Measurements from ENCODE around the gene ZNF672. TPM values are rescaled to one million over a fixed set of nuclear protein-coding genes. Genes with fewer than 3 reads are reported as not detected.
A peak's percentile ranks its signal among the peaks of the same experiment; 100 is the strongest.

The ZNF672 gene
- total and polyA plus RNA-seq, 2 donors = 16.8 to 23.7 TPM

DNA sequence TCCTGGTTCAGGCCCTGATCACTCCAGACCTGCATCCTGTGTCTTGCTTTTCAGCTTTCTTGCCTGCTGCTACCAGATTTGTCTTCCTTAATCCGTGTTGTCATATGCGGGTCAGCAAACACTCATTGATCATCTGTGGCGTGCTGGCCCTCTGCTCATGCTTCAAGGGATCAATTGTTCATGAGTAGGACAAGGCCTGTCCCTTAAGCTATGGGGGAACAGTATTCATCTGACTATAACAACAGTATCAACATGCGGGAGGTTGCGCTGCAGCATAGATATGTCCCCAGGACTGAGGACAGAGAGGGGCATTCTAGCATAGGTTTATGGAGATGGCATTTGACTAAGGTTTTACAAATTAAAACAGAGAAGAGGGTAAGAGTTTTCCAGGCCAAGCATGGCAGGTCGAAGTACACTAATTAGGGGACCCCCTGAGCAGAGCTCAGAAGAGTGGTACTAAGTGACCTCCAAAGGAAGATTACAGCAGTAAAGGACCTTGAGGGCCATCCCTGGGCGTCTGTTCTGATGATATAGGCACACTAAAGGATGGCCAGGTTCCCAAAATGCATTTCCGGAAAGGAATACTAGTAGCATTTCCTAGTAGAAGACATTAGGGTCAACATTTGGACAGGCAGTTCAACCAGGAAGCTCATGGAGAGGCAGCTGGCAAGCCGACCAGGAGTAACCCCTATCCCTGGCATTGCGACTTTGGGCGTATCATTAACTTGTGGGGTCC lies 811 bp upstream of the ZNF672 start:
- H3K4me3 ChIP-seq (ENCODE audit: low read length in 2 of 2) = peak overlapping the region; percentile 80 to 95
- 57% methylated on average over 11 of the region's 11 CpGs for WGBS

DNA sequence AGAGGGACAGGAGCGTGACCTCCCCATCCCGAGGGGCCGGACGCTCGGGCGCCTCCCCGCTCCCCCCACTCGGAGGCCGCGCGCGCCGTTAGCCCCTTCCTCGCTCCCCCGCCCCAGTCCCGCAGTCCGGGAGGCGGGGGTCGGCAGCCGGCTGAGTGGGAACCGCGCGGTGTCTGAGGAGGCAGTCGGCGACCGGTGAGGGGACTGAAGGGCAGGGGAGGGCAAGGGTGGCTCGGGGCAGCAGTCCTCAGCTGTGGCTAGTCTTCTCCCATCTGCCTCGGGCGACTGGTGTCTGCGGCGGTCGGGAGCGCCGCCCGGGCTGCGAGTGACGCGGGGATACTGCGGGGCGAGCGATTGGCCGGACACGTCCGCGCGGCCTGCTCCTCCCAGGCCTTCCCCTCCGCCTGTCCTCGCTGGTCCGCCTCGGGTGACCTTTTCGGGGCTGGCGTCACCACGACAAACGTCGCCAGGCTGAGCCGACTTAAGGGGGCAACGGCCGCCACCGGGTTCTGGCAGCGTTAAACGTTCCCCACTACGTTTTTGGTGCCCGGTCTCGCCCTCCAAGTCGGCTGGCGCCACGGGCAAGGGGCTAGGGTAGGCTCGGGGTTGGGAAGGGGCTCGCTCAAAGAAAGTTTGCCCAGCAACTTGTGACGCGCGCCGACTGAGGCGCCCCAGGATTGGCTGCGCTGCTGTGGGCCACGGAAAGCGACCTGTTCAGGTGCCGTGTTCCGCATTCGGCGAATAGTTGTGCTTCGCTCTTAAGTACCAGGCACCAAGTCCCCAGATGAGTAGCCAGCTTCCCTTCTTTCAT lies 538 bp downstream of the ZNF672 start:
- no peaks in the 10 kb centered on the region for H3K27me3 ChIP-seq (ENCODE audit: control insufficient read depth in 2 of 2, insufficient read depth in 1 of 2, low read length in 1 of 2)
- H3K9me3 ChIP-seq (ENCODE audit: control insufficient read depth in 2 of 2, insufficient read depth in 1 of 2, low read length in 1 of 2) = no peaks in the 10 kb centered on the region
- under 1% methylated on average over 82 of the region's 82 CpGs for whole genome bisulfite sequencing
- H3K27ac ChIP-seq (ENCODE audit: low read depth in 1 of 2, low read length in 1 of 2) = peak overlapping the region; percentile 93 to 99
- H3K36me3 ChIP-seq (ENCODE audit: control insufficient read depth in 2 of 2, insufficient read depth in 2 of 2, low read length in 1 of 2) = peaks cover 6 to 13% of the 10 kb centered on the region in 2 donors
- peaks cover 7 to 28% of the 10 kb centered on the region in 2 donors for H3K4me1 ChIP-seq (ENCODE audit: control insufficient read depth in 2 of 2, insufficient read depth in 2 of 2, low read length in 2 of 2)
- DNase-seq (ENCODE audit: low read depth in 6 of 9, low spot score in 9 of 9) = peak in 7 of 9 donors; percentile 80 to 95 (median 88)
- peak overlapping the region; percentile 80 to 95 for H3K4me3 ChIP-seq (ENCODE audit: low read length in 2 of 2)

More for the DNA sequence above, 811 bp upstream of the ZNF672 start:
- peaks cover 0 to 3% of the 10 kb centered on the region in 2 donors for H3K36me3 ChIP-seq (ENCODE audit: control insufficient read depth in 2 of 2, insufficient read depth in 2 of 2, low read length in 1 of 2)
- H3K9me3 ChIP-seq (ENCODE audit: control insufficient read depth in 2 of 2, insufficient read depth in 1 of 2, low read length in 1 of 2) = no peaks in the 10 kb centered on the region
- no peaks in the 10 kb centered on the region for H3K27me3 ChIP-seq (ENCODE audit: control insufficient read depth in 2 of 2, insufficient read depth in 1 of 2, low read length in 1 of 2)
- peaks cover 7 to 26% of the 10 kb centered on the region in 2 donors for H3K4me1 ChIP-seq (ENCODE audit: control insufficient read depth in 2 of 2, insufficient read depth in 2 of 2, low read length in 2 of 2)
- H3K27ac ChIP-seq (ENCODE audit: low read depth in 1 of 2, low read length in 1 of 2) = peak overlapping the region; percentile 88 to 93
- no peak for DNase-seq (ENCODE audit: low read depth in 6 of 9, low spot score in 9 of 9)

DNA sequence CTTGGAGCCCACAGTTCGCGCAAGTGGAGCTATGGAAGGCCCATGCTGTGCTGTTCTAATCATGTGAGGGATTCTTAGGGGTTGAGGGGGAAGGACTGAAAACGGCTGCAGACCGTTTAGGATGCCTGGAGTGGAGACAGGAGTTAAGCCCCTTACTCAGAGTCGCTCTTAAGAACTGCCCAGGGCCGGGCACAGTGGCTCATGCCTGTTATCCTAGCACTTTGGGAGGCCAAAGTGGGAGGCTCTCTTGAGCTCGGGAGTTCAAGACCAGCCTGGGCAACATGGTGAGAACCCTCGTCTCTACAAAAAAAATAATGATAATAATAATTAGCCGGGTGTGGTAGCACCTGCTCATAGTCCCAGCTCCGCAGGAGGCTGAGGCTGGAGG lies 1.1 kb downstream of the ZNF672 start:
- DNase-seq (ENCODE audit: low read depth in 6 of 9, low spot score in 9 of 9) = no peak
- Histone ChIP-seq H3K9me3 (ENCODE audit: control insufficient read depth in 2 of 2, insufficient read depth in 1 of 2, low read length in 1 of 2) (no peaks in the 10 kb centered on the region), H3K4me1 (ENCODE audit: control insufficient read depth in 2 of 2, insufficient read depth in 2 of 2, low read length in 2 of 2) (peaks cover 7 to 28% of the 10 kb centered on the region in 2 donors), H3K36me3 (ENCODE audit: control insufficient read depth in 2 of 2, insufficient read depth in 2 of 2, low read length in 1 of 2) (peaks cover 6 to 13% of the 10 kb centered on the region in 2 donors), H3K27ac (ENCODE audit: low read depth in 1 of 2, low read length in 1 of 2) (peak overlapping the region; percentile 93 to 99), H3K4me3 (ENCODE audit: low read length in 2 of 2) (peak overlapping the region; percentile 80 to 95), H3K27me3 (ENCODE audit: control insufficient read depth in 2 of 2, insufficient read depth in 1 of 2, low read length in 1 of 2) (no peaks in the 10 kb centered on the region)
- 22% methylated on average over 10 of the region's 10 CpGs for WGBS

DNA sequence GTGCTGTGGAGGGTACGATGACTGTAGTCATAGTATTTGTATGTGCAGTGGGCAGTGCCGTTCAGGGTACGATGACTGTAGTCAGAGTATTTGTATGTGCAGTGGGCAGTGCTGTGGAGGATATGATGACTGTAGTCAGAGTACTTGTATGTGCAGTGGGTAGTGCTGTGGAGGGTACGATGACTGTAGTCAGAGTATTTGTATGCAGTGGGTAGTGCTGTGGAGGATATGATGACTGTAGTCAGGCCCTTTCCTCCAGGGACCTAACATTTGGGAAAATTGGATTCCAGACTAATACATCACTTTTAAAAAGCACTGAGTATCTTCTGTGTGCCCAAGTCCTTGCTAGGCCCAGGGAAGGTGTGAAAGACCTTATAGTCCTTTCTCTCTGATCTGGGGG lies 2.9 kb downstream of the ZNF672 start:
- Histone ChIP-seq H3K36me3 (ENCODE audit: control insufficient read depth in 2 of 2, insufficient read depth in 2 of 2, low read length in 1 of 2) (peaks cover 23 to 31% of the 10 kb centered on the region in 2 donors), H3K4me1 (ENCODE audit: control insufficient read depth in 2 of 2, insufficient read depth in 2 of 2, low read length in 2 of 2) (peaks cover 7 to 28% of the 10 kb centered on the region in 2 donors), H3K27ac (ENCODE audit: low read depth in 1 of 2, low read length in 1 of 2) (peak overlapping the region in 1 of 2 donors; percentile 11), H3K4me3 (ENCODE audit: low read length in 2 of 2) (no peak overlapping the region), H3K27me3 (ENCODE audit: control insufficient read depth in 2 of 2, insufficient read depth in 1 of 2, low read length in 1 of 2) (no peaks in the 10 kb centered on the region), H3K9me3 (ENCODE audit: control insufficient read depth in 2 of 2, insufficient read depth in 1 of 2, low read length in 1 of 2) (no peaks in the 10 kb centered on the region)
- 98% methylated on average over 4 of the region's 4 CpGs for WGBS
- no peak for DNase-seq (ENCODE audit: low read depth in 6 of 9, low spot score in 9 of 9)

DNA sequence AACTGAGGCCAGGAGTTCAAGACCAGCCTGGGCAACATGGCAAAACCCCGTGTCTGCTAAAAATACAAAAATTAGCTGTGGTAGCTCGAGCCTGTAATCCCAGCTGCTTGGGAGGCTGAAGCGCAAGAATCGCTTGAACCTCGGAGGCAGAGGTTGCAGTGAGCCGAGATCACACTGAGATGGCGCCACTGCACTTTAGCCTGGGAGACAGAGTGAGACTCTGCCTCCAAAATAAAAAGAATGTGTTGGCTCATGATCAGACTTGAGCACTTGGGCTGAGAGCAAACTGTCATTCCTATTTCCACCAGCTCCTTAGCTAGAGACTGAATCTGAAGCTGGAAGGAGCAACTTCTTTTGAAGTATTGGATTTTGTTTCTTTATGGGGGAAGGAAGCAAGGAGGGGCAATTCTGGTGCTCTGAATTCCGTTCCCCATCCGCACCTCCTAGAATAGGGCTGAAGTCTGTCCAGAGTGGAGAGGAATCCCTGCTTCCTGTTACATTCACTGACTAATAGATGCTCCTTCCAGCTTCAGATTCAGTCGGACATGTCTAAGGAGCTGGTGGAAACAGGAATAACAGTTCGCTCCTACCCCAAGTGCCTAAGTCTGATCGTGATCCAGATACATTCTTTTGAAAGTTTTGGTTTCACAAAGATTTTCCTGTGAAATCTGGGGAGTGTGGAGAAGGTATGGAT lies 3.8 kb downstream of the ZNF672 start:
- peaks cover 7 to 28% of the 10 kb centered on the region in 2 donors for H3K4me1 ChIP-seq (ENCODE audit: control insufficient read depth in 2 of 2, insufficient read depth in 2 of 2, low read length in 2 of 2)
- H3K36me3 ChIP-seq (ENCODE audit: control insufficient read depth in 2 of 2, insufficient read depth in 2 of 2, low read length in 1 of 2) = peaks cover 32 to 40% of the 10 kb centered on the region in 2 donors
- 76% methylated on average over 12 of the region's 12 CpGs for WGBS

DNA sequence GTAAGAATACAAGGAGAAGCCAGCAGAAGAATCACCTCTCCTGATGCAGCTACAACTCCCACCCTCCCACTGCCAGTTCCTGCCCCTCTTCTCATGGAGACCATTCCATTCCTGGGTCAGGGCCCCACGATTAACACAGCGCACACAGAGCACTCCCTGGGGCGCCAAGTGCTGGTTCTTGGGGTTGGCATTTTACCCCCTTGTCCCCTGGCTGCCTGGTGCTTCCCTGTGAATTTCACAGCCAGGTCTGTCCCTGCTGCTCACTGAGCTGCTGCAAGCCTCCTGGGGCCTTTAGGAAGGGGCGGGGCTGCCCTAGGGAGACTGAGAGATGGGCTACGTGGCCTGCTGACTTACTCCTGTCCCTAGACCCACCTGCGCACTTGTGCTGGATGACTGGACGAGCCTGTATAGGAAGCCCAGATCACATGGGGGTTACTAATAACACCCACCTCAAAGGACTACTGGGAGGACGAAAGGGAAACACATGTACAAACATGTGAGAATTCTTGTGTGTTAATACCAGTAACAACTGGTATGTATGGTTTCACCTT lies 4.8 kb downstream of the ZNF672 start:
- 97% methylated on average over 8 of the region's 8 CpGs for WGBS
- DNase-seq (ENCODE audit: low read depth in 6 of 9, low spot score in 9 of 9) = no peak

More for the DNA sequence above, 3.8 kb downstream of the ZNF672 start:
- Histone ChIP-seq H3K9me3 (ENCODE audit: control insufficient read depth in 2 of 2, insufficient read depth in 1 of 2, low read length in 1 of 2) (no peaks in the 10 kb centered on the region), H3K27me3 (ENCODE audit: control insufficient read depth in 2 of 2, insufficient read depth in 1 of 2, low read length in 1 of 2) (no peaks in the 10 kb centered on the region), H3K4me3 (ENCODE audit: low read length in 2 of 2) (no peak overlapping the region), H3K27ac (ENCODE audit: low read depth in 1 of 2, low read length in 1 of 2) (no peak overlapping the region)
- DNase-seq (ENCODE audit: low read depth in 6 of 9, low spot score in 9 of 9) = peak in 3 of 9 donors; percentile 41 to 74 (median 63)

DNA sequence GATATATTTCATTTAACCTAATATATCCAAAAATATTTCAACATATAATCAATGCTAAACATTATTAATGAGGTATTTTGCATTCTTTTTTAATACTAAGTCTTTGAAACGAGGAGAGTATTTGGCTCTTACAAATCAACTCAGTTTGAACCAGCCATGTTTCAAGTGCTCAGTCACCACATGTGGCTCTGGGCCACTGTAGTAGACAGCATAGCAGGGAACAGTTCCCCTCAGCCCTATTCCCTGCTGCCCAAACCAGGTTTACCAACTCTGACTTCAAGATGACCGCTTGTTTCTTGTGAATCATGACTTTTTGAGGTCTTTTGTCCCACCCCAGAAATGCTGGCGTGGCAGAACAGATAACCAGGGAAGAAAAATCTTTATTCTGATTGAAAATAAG lies 5.7 kb downstream of the ZNF672 start:
- no peak overlapping the region for H3K27ac ChIP-seq (ENCODE audit: low read depth in 1 of 2, low read length in 1 of 2)
- no peaks in the 10 kb centered on the region for H3K9me3 ChIP-seq (ENCODE audit: control insufficient read depth in 2 of 2, insufficient read depth in 1 of 2, low read length in 1 of 2)
- WGBS = 65% methylated on average over 3 of the region's 3 CpGs
- H3K27me3 ChIP-seq (ENCODE audit: control insufficient read depth in 2 of 2, insufficient read depth in 1 of 2, low read length in 1 of 2) = no peaks in the 10 kb centered on the region
- DNase-seq (ENCODE audit: low read depth in 6 of 9, low spot score in 9 of 9) = no peak
- H3K4me1 ChIP-seq (ENCODE audit: control insufficient read depth in 2 of 2, insufficient read depth in 2 of 2, low read length in 2 of 2) = peaks cover 4 to 21% of the 10 kb centered on the region in 2 donors
- H3K4me3 ChIP-seq (ENCODE audit: low read length in 2 of 2) = no peak overlapping the region
- H3K36me3 ChIP-seq (ENCODE audit: control insufficient read depth in 2 of 2, insufficient read depth in 2 of 2, low read length in 1 of 2) = peaks cover 50 to 55% of the 10 kb centered on the region in 2 donors

More for the DNA sequence above, 4.8 kb downstream of the ZNF672 start:
- Histone ChIP-seq H3K36me3 (ENCODE audit: control insufficient read depth in 2 of 2, insufficient read depth in 2 of 2, low read length in 1 of 2) (peaks cover 42 to 47% of the 10 kb centered on the region in 2 donors), H3K4me3 (ENCODE audit: low read length in 2 of 2) (no peak overlapping the region), H3K27me3 (ENCODE audit: control insufficient read depth in 2 of 2, insufficient read depth in 1 of 2, low read length in 1 of 2) (no peaks in the 10 kb centered on the region), H3K4me1 (ENCODE audit: control insufficient read depth in 2 of 2, insufficient read depth in 2 of 2, low read length in 2 of 2) (peaks cover 4 to 21% of the 10 kb centered on the region in 2 donors), H3K9me3 (ENCODE audit: control insufficient read depth in 2 of 2, insufficient read depth in 1 of 2, low read length in 1 of 2) (no peaks in the 10 kb centered on the region), H3K27ac (ENCODE audit: low read depth in 1 of 2, low read length in 1 of 2) (no peak overlapping the region)

DNA sequence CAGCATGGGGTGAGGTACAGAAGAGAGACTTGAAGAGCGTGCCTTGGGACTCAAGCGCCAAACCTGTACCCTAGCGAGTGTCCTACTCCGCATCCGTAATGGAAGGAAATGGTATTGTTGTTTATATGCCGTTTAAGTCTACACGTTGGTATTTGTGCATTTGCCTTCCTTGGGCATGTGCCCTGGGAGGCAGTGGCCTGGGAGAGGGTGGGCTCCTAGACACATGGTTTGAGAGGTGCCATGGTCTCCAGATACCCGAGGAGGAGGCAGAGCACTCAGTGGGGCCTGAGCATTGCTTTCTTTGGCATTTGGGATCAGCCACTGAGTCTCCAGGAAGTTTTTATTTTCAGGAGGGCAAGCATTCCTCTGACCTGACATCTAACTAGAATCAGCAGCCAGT lies 6.5 kb downstream of the ZNF672 start:
- 96% methylated on average over 8 of the region's 8 CpGs for WGBS
- H3K9me3 ChIP-seq (ENCODE audit: control insufficient read depth in 2 of 2, insufficient read depth in 1 of 2, low read length in 1 of 2) = no peaks in the 10 kb centered on the region
- H3K36me3 ChIP-seq (ENCODE audit: control insufficient read depth in 2 of 2, insufficient read depth in 2 of 2, low read length in 1 of 2) = peaks cover 58 to 63% of the 10 kb centered on the region in 2 donors
- no peak for DNase-seq (ENCODE audit: low read depth in 6 of 9, low spot score in 9 of 9)
- H3K27me3 ChIP-seq (ENCODE audit: control insufficient read depth in 2 of 2, insufficient read depth in 1 of 2, low read length in 1 of 2) = no peaks in the 10 kb centered on the region
- H3K4me3 ChIP-seq (ENCODE audit: low read length in 2 of 2) = no peak overlapping the region
- no peak overlapping the region for H3K27ac ChIP-seq (ENCODE audit: low read depth in 1 of 2, low read length in 1 of 2)
- H3K4me1 ChIP-seq (ENCODE audit: control insufficient read depth in 2 of 2, insufficient read depth in 2 of 2, low read length in 2 of 2) = peaks cover 0 to 14% of the 10 kb centered on the region in 2 donors
